Central memory CD8-positive, alpha-beta T cell (primary cell): ENCODE results near the gene AIFM1.

Source experiments
- ATAC-seq: fragments of 150-1000 bp; cut with Tn5 transposase; replicated peaks from 2 replicates; pipeline ENCODE4 v1.10.0; 2022; ENCODE audit warnings: mild to moderate bottlenecking, moderate FRiP score, moderate number of reproducible peaks; ENCODE audit not compliant: poor library complexity, severe bottlenecking; ENCODE audit errors: extremely low read depth
- DNase-seq, 2 donors: peaks; one replicate each; pipeline ENCODE4 v3.0.0; 2021; ENCODE audit warnings: low spot score in 2 of 2
- H3K27ac Mint-ChIP-seq: one replicate; pipeline ENCODE4 v1.8.0; 2022; ENCODE audit warnings: low read depth, mild to moderate bottlenecking, moderate library complexity, mixed read lengths
- H3K27me3 Mint-ChIP-seq: one replicate; pipeline ENCODE4 v1.8.0; 2022; ENCODE audit warnings: mixed read lengths
- H3K36me3 Mint-ChIP-seq: one replicate; pipeline ENCODE4 v1.8.0; 2022; ENCODE audit warnings: mild to moderate bottlenecking, moderate library complexity, mixed read lengths; ENCODE audit not compliant: insufficient read depth
- H3K4me1 Mint-ChIP-seq: one replicate; pipeline ENCODE4 v1.8.0; 2022; ENCODE audit warnings: mixed read lengths
- H3K4me3 Mint-ChIP-seq: one replicate; pipeline ENCODE4 v1.8.0; 2022; ENCODE audit warnings: mild to moderate bottlenecking, moderate library complexity, mixed read lengths
- H3K9me3 Mint-ChIP-seq: one replicate; pipeline ENCODE4 v1.8.0; 2022; ENCODE audit warnings: mixed read lengths

AIFM1 gene

GRCh38 chrX:130091980-130092522 is 73.6 kb downstream of the AIFM1 start:
- H3K27ac Mint-ChIP-seq, result peak overlapping the region; percentile 91

DNA sequence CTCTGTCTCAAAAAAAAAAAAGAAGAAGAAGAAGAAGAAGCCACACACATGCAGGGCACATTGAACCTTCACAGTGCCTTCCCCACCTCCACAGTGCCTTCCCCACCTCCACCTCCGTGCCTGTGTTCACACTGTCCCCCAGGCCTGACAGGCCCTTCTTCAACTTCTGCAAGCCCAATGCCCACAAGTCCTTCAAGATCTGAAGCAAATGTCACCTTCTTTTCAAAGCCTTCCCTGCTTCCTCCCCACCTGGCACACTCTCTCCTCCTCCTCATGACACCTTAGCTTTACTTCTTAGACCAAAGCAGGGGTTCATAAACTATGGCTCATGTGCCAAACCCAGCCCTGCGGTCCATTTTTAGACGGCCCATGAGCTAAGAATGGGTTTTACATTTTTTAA is 75.3 kb downstream of the AIFM1 start:
- peak overlapping the region; percentile 90 for H3K4me3 Mint-ChIP-seq

More at GRCh38 chrX:130091980-130092522, 73.6 kb downstream of the AIFM1 start:
- Mint-ChIP-seq H3K4me1 (peaks cover 43% of the 10 kb centered on the region), H3K9me3 (no peaks in the 10 kb centered on the region), H3K27me3 (no peaks in the 10 kb centered on the region), H3K36me3 (peaks cover 12% of the 10 kb centered on the region), H3K4me3 (peak overlapping the region; percentile 90)
- peak; percentile 96 for ATAC-seq
- peak; percentile 58 to 85 for DNase-seq

GRCh38 chrX:130086447-130087206 is 79.0 kb downstream of the AIFM1 start:
- ATAC-seq (peak; percentile 67), DNase-seq (peak in 1 of 2 donors; percentile 57)
- Mint-ChIP-seq H3K27ac (peak overlapping the region; percentile 57), H3K36me3 (peaks cover 16% of the 10 kb centered on the region), H3K27me3 (no peaks in the 10 kb centered on the region), H3K4me1 (peaks cover 58% of the 10 kb centered on the region), H3K4me3 (peak overlapping the region; percentile 83), H3K9me3 (no peaks in the 10 kb centered on the region)

More for the DNA sequence above, 75.3 kb downstream of the AIFM1 start:
- Mint-ChIP-seq H3K27me3 (no peaks in the 10 kb centered on the region), H3K27ac (peak overlapping the region; percentile 91), H3K4me1 (peaks cover 47% of the 10 kb centered on the region), H3K9me3 (no peaks in the 10 kb centered on the region), H3K36me3 (peaks cover 15% of the 10 kb centered on the region)
- DNase-seq (no peak), ATAC-seq (no peak)

GRCh38 chrX:130085551-130086446 is 79.8 kb downstream of the AIFM1 start:
- H3K4me3 Mint-ChIP-seq, result peak overlapping the region; percentile 83
- peak overlapping the region; percentile 57 for H3K27ac Mint-ChIP-seq

DNA sequence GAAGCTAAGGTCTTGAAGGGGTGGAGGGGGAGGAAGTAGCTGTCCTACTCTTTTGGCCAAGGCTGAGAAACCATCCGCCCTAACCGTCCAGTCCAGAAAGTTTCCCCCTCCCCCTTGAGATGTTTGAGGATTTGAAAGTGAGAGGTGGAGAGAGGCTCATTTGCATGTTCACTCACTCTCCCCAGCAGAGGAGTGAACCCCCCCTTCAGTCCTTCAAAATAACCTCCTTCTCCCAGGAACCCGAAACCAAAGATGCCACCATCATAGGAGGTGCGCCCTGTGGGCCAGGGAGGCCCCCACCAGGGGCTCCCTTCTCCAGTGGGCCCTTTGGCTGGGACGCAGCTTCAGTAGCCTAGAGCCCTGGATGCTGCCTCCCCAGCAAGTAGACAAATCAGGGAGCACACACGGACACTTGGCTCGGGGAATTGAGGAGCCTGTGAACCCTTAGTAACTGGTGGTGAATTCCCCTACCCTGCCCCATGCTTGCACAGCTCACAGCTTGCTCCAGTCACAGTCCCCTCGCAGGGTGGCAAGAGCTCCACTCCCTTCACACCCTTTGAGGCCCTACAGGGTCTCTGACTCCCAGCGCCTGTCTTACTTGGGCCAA is 80.9 kb downstream of the AIFM1 start:
- DNase-seq (no peak), ATAC-seq (no peak)
- no peaks in the 10 kb centered on the region for H3K9me3 Mint-ChIP-seq
- H3K4me1 Mint-ChIP-seq, result peaks cover 61% of the 10 kb centered on the region
- H3K27me3 Mint-ChIP-seq, result no peaks in the 10 kb centered on the region
- H3K36me3 Mint-ChIP-seq, result peaks cover 19% of the 10 kb centered on the region
- peak overlapping the region; percentile 83 for H3K4me3 Mint-ChIP-seq
- no peak overlapping the region for H3K27ac Mint-ChIP-seq

More at GRCh38 chrX:130085551-130086446, 79.8 kb downstream of the AIFM1 start:
- ATAC-seq, result no peak
- peaks cover 17% of the 10 kb centered on the region for H3K36me3 Mint-ChIP-seq
- H3K4me1 Mint-ChIP-seq, result peaks cover 63% of the 10 kb centered on the region
- no peaks in the 10 kb centered on the region for H3K27me3 Mint-ChIP-seq
- DNase-seq, result no peak
- H3K9me3 Mint-ChIP-seq, result no peaks in the 10 kb centered on the region

DNA sequence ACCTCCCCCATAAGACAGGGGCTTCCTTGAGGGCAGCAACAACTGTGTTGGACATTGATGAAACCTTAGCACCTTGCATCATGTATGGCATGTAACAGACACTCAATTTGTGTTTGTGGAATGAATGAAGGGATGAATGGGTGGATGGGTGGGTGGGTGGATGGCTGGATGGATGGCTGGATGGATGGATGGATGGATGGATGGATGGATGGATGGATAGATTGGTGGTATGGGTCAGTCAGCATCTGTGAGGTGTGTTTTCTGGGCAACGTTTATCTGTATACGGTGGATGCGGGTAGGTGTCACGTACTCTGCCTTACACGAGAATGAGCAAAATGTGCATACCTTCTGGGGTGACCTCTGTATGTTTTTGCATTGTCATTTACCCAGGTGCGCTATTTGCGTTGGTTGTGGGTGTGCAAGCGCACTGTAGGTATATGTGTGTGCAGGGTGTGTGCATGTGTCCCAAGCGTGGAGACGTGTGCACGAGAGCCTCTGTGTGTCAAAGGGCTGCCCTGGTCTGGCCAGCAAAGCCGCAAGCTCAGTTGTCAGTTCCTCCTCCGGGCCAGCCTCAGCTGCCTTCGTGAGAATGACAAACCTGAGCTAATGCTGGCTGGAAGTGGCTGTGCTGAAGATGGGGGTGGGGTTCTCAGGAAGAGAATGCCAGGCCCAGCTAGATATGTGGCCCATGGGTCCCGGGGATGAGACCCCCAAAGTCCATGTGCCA is 81.8 kb downstream of the AIFM1 start:
- no peak for ATAC-seq
- no peak for DNase-seq
- Mint-ChIP-seq H3K4me1 (peaks cover 67% of the 10 kb centered on the region), H3K9me3 (no peaks in the 10 kb centered on the region), H3K36me3 (peaks cover 19% of the 10 kb centered on the region), H3K4me3 (peak overlapping the region; percentile 83), H3K27ac (peak overlapping the region; percentile 24), H3K27me3 (no peaks in the 10 kb centered on the region)

DNA sequence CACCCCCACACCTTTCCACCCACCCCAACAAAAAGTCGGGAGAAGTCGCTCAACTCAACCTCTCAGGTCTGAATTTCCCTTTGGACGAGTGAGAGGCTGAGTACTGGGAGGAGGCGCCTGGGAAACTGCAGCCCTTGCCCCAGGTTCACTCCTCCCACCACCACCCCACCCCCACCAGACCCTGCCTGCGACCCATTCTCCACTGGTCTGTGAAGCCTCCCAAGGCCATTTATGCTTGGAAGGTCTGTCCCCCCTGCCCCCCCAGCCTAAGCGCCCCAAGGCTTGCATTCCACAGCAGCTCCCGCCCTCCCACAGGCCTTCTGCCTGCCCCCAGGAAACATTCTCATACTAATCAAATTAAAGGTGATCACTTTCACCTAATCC is 82.5 kb downstream of the AIFM1 start:
- ATAC-seq (no peak), DNase-seq (no peak)
- peak overlapping the region; percentile 83 for H3K4me3 Mint-ChIP-seq
- H3K9me3 Mint-ChIP-seq, result no peaks in the 10 kb centered on the region
- peaks cover 19% of the 10 kb centered on the region for H3K36me3 Mint-ChIP-seq
- H3K4me1 Mint-ChIP-seq, result peaks cover 64% of the 10 kb centered on the region
- H3K27me3 Mint-ChIP-seq, result no peaks in the 10 kb centered on the region
- H3K27ac Mint-ChIP-seq, result peak overlapping the region; percentile 68

- DNase-seq (peak; percentile 22 to 45), ATAC-seq (peak; percentile 72)
- Mint-ChIP-seq H3K27ac (peak overlapping the region; percentile 68), H3K36me3 (peaks cover 19% of the 10 kb centered on the region), H3K4me3 (peak overlapping the region; percentile 83), H3K9me3 (no peaks in the 10 kb centered on the region), H3K27me3 (no peaks in the 10 kb centered on the region), H3K4me1 (peaks cover 58% of the 10 kb centered on the region)
These were observed 83.2 kb downstream of the AIFM1 start for GRCh38 chrX:130082244-130083106.

GRCh38 chrX:130081421-130082045 is 84.1 kb downstream of the AIFM1 start:
- Mint-ChIP-seq H3K36me3 (peaks cover 14% of the 10 kb centered on the region), H3K27me3 (no peaks in the 10 kb centered on the region), H3K27ac (peak overlapping the region; percentile 89), H3K4me1 (peaks cover 53% of the 10 kb centered on the region), H3K4me3 (peak overlapping the region; percentile 83), H3K9me3 (no peaks in the 10 kb centered on the region)
- no peak for DNase-seq
- no peak for ATAC-seq

GRCh38 chrX:130080791-130081367 is 84.8 kb downstream of the AIFM1 start:
- peaks cover 46% of the 10 kb centered on the region for H3K4me1 Mint-ChIP-seq
- peaks cover 15% of the 10 kb centered on the region for H3K36me3 Mint-ChIP-seq
- H3K27ac Mint-ChIP-seq, result peak overlapping the region; percentile 89
- no peak overlapping the region for H3K4me3 Mint-ChIP-seq
- ATAC-seq (no peak), DNase-seq (no peak)
- H3K9me3 Mint-ChIP-seq, result no peaks in the 10 kb centered on the region
- H3K27me3 Mint-ChIP-seq, result no peaks in the 10 kb centered on the region
